SK-N-SH (cell line): Measurements from ENCODE around the gene CHCHD3. TPM values are rescaled to one million over a fixed set of nuclear protein-coding genes. Genes with fewer than 3 reads are reported as not detected.

ENCODE experiments used
- CTCF ChIA-PET: fragments of 300-600, 350-600 bp; formaldehyde crosslinking; extraction: SDS; loops from one replicate; lab custom pipeline; 2021; lab: Yijun Ruan, JAX
- POLR2A ChIA-PET: fragments of 350-600 bp; sonication (Branson Sonifier 250); formaldehyde crosslinking; extraction: SDS; loops from one replicate; lab custom pipeline; 2020; ENCODE audit warnings: antibody characterized with exemption, inconsistent platforms; lab: Yijun Ruan, JAX
- DNase-seq: peaks from one replicate; pipeline ENCODE4 v3.0.0; 2012
- H2AFZ ChIP-seq: fragments of 200-600 bp; sonication (generic); 2 replicates; pipeline ENCODE4 v1.8.1; 2016; ENCODE audit warnings: antibody characterized with exemption, mild to moderate bottlenecking, low read depth
- H3F3A ChIP-seq: fragments of 200-600 bp; sonication (generic); replicated peaks from 2 replicates; pipeline ENCODE3; 2016; ENCODE audit warnings: antibody characterized with exemption, mild to moderate bottlenecking; ENCODE audit not compliant: insufficient read depth
- H3K27ac ChIP-seq, 2 experiments: fragments of 200-500 bp in 1 of 2; fragments of 200-600 bp in 1 of 2; sonication (Bioruptor generic) in 1 of 2; sonication (generic), shearing (Covaris generic) in 1 of 2; 2 replicates each; pipeline versions ENCODE4 v1.5.1 to v1.6.1; 2014 to 2016; ENCODE audit warnings: low read depth in 2 of 2, inconsistent platforms in 1 of 2, low read length in 1 of 2, mild to moderate bottlenecking in 1 of 2, mixed read lengths in 1 of 2
- H3K27me3 ChIP-seq: fragments of 200-600 bp; sonication (generic), shearing (Covaris generic); 2 replicates; pipeline ENCODE4 v1.6.1; 2016; ENCODE audit warnings: mixed run types; ENCODE audit not compliant: insufficient read depth
- H3K36me3 ChIP-seq, 2 experiments: fragments of 200-500 bp in 1 of 2; fragments of 200-600 bp in 1 of 2; sonication (Bioruptor generic) in 1 of 2; sonication (generic) in 1 of 2; replicated peaks in 1 of 2; 2 replicates each; pipeline versions ENCODE3 to v1.5.1; 2014 to 2016; ENCODE audit warnings: low read length in 1 of 2, mild to moderate bottlenecking in 1 of 2; ENCODE audit not compliant: insufficient read depth in 2 of 2, control insufficient read depth in 1 of 2
- H3K4me1 ChIP-seq, 2 experiments: fragments of 200-500 bp in 1 of 2; fragments of 200-600 bp in 1 of 2; sonication (Bioruptor generic) in 1 of 2; sonication (generic), shearing (Covaris generic) in 1 of 2; 2 replicates each; pipeline versions ENCODE4 v1.5.1 to v1.6.1; 2014 to 2016; ENCODE audit warnings: low read depth in 1 of 2, low read length in 1 of 2, mixed run types in 1 of 2; ENCODE audit not compliant: insufficient read depth in 2 of 2, control insufficient read depth in 1 of 2
- H3K4me2 ChIP-seq: fragments of 200-600 bp; sonication (generic), shearing (Covaris generic); 2 replicates; pipeline ENCODE4 v1.6.1; 2017; ENCODE audit warnings: mixed run types
- H3K4me3 ChIP-seq, 2 experiments: fragments of 200-500 bp in 1 of 2; fragments of 200-600 bp in 1 of 2; sonication (Bioruptor generic) in 1 of 2; sonication (generic), shearing (Covaris generic) in 1 of 2; 2 replicates each; pipeline versions ENCODE4 v1.5.1 to v1.8.1; 2014 to 2016; ENCODE audit warnings: low read depth in 2 of 2, inconsistent platforms in 1 of 2, low read length in 1 of 2, mild to moderate bottlenecking in 1 of 2, mixed read lengths in 1 of 2, moderate library complexity in 1 of 2
- H3K79me2 ChIP-seq: fragments of 200-600 bp; sonication (generic); 2 replicates; pipeline ENCODE4 v1.8.1; 2017; ENCODE audit warnings: mild to moderate bottlenecking; ENCODE audit not compliant: insufficient read depth
- H3K9ac ChIP-seq: fragments of 200-600 bp; sonication (generic); 2 replicates; pipeline ENCODE4 v1.6.1; 2017; ENCODE audit warnings: mixed run types
- H3K9me2 ChIP-seq: fragments of 200-600 bp; sonication (generic); 2 replicates; pipeline ENCODE4 v1.6.1; 2017; ENCODE audit warnings: mixed run types
- H3K9me3 ChIP-seq: fragments of 200-600 bp; sonication (generic); 2 replicates; pipeline ENCODE4 v1.6.1; 2017; ENCODE audit warnings: mixed run types, mild to moderate bottlenecking, moderate library complexity
- H4K20me1 ChIP-seq: fragments of 200-600 bp; sonication (generic); 2 replicates; pipeline ENCODE4 v1.6.1; 2017; ENCODE audit warnings: mild to moderate bottlenecking, mixed run types; ENCODE audit not compliant: insufficient read depth
- CTCF ChIP-seq: fragments of 200-600 bp; sonication (generic); IDR thresholded peaks from 2 replicates; pipeline ENCODE4 v1.6.1; 2017; ENCODE audit warnings: antibody characterized with exemption, mild to moderate bottlenecking, moderate library complexity
- FOSL2 ChIP-seq: IDR thresholded peaks from 2 replicates; pipeline ENCODE4 v1.4.0; 2012; ENCODE audit warnings: low read depth, mild to moderate bottlenecking, moderate library complexity, borderline replicate concordance
- REST ChIP-seq: IDR thresholded peaks from 2 replicates; pipeline ENCODE4 v1.6.1; 2012; ENCODE audit warnings: mild to moderate bottlenecking, low read depth, low read length, moderate library complexity
- RFX5 ChIP-seq: IDR thresholded peaks from 2 replicates; pipeline ENCODE4 v1.6.1; 2012; ENCODE audit warnings: mild to moderate bottlenecking, improper control_type of control experiment, low read length
- USF2 ChIP-seq: fragments of 150-350 bp; IDR thresholded peaks from 2 replicates; pipeline ENCODE4 v1.6.1; 2017; ENCODE audit warnings: antibody characterized with exemption, low read length, low read depth, borderline replicate concordance
- WGBS: methylation state at CpG from one replicate; pipeline ENCODE4 v1.1.6; 2017; ENCODE audit warnings: low lambda C conversion rate; 5-methylcytosine and 5-hydroxymethylcytosine counted together
- polyA plus RNA-seq, 3 experiments: library from polyadenylated mRNA; depleted of rRNA; stranded (reverse); fragments of >200 nt; gene quantifications; 2 replicates each; pipeline ENCODE4 v1.2.3, GENCODE V29; 2012

CHCHD3 gene
- polyA plus RNA-seq, 1 of the 3 experiments (the other 2 are of a cell fraction): 97.1 TPM

- ChIA-PET POLR2A (no interaction called here), CTCF (interaction anchor here (0.8 kb wide), 1 partner anchor 27 kb away, joined by 4 read pairs; no protein-coding TSS in a partner anchor)
- no peak overlapping the region for H2AFZ ChIP-seq
- no peak overlapping the region for H3K4me2 ChIP-seq
- TF ChIP-seq CTCF: no peak
- peak; percentile 18; the same call in 1 of the 2 replicates for TF ChIP-seq FOSL2
- DNase-seq: no peak
- no peak overlapping the region for H3K9ac ChIP-seq
- H3K4me1 ChIP-seq: peaks cover 7 to 16% of the 10 kb centered on the region in 2 experiments; a peak in 2 of 4 replicates
- H3K27ac ChIP-seq: peak overlapping the region in 1 of 2 experiments; percentile 12; a peak in 2 of 4 replicates
- peaks cover 59% of the 10 kb centered on the region for H3K79me2 ChIP-seq
- H3K27me3 ChIP-seq: no peaks in the 10 kb centered on the region
- 0 out of 2 replicates have a peak, but pooled peaks cover 5% of the 10 kb centered on the region for H4K20me1 ChIP-seq
- H3K4me3 ChIP-seq: no peak overlapping the region
- WGBS: 67% methylated on average over 3 of the region's 3 CpGs
- H3F3A ChIP-seq: peaks cover 4% of the 10 kb centered on the region
- no peaks in the 10 kb centered on the region for H3K9me3 ChIP-seq
- H3K36me3 ChIP-seq: peaks cover under 1 to 2% of the 10 kb centered on the region in 2 experiments
- H3K9me2 ChIP-seq: no peaks in the 10 kb centered on the region
Measured at GRCh38 chr7:132965951-132966350, 115.9 kb downstream of the CHCHD3 start.

- TF ChIP-seq REST (no peak), RFX5 (no peak), USF2 (no peak)
- H3K4me3 ChIP-seq: no peak overlapping the region
- H4K20me1 ChIP-seq: 0 out of 2 replicates have a peak, but pooled peaks cover 8% of the 10 kb centered on the region
- ChIA-PET CTCF (no interaction called here), POLR2A (no interaction called here)
- peaks cover 64% of the 10 kb centered on the region for H3K79me2 ChIP-seq
- peaks cover 7 to 16% of the 10 kb centered on the region in 2 experiments; a peak in 2 of 4 replicates for H3K4me1 ChIP-seq
- 85% methylated on average over 6 of the region's 6 CpGs for WGBS
- no peak overlapping the region for H3K4me2 ChIP-seq
- H3K9ac ChIP-seq: no peak overlapping the region
- H3K27me3 ChIP-seq: no peaks in the 10 kb centered on the region
- peaks cover 4% of the 10 kb centered on the region for H3F3A ChIP-seq
- H3K27ac ChIP-seq: no peak overlapping the region
- no peaks in the 10 kb centered on the region for H3K9me3 ChIP-seq
- H3K36me3 ChIP-seq: peaks cover 0 to 3% of the 10 kb centered on the region in 2 experiments
- DNase-seq: no peak
- H2AFZ ChIP-seq: no peak overlapping the region
- no peaks in the 10 kb centered on the region for H3K9me2 ChIP-seq
Measured at GRCh38 chr7:132964876-132965275, 117.0 kb downstream of the CHCHD3 start.
